HG03159 (cell line): ENCODE results near the gene PRRC2C.
A peak's percentile ranks its signal among the peaks of the same experiment; 100 is the strongest.
"Not testable (repeated sequence)": the region's sequence is repeated elsewhere in the genome, so short reads cannot be mapped to it uniquely, and the experiment has no call there.

ENCODE experiments used
- ATAC-seq: cut with Tn5 transposase; IDR thresholded peaks from one replicate; pipeline ENCODE4 v1.9.1; 2021; ENCODE audit warnings: mild to moderate bottlenecking, moderate library complexity; ENCODE audit not compliant: unreplicated experiment

Gene PRRC2C

DNA sequence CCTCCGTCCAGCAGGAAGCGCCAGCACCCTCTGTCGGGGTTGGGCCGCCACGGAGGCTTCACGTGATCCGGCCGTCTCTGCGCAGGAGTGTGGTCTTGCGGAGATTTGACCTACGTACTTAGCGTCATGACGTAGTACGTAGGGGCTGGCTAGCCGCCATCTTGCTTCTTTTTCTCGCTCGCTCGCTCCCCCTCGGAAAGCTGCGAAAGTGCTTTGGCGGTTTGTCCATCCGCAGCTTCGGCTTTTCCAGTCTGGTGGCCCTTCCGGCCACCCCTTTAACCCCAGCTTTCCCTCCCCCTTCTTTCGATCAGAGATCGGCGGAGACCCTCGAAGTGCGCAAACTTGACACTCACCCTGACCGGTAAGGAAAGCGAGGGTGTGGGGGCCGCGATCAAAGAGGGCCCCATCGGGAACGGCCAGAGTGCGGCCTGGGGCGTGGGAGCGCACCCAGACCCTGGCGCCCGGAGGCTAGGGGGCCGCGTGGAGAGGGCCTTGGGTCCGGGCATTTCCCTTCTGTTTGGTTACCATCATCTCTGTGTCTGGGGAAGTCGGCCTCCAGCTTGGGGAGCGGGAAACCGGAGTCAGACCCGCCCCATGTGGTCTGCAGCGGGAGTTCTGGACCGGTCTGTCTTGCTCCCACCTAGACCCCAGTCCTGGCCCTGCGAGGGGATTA lies at the start of gene PRRC2C:
TSS of gene PRRC2C (plus strand) at position 156 of the 673 bp plus-strand sequence. CDS start 26,559 bp downstream, outside the sequence.
- peak; percentile 96 for ATAC-seq

DNA sequence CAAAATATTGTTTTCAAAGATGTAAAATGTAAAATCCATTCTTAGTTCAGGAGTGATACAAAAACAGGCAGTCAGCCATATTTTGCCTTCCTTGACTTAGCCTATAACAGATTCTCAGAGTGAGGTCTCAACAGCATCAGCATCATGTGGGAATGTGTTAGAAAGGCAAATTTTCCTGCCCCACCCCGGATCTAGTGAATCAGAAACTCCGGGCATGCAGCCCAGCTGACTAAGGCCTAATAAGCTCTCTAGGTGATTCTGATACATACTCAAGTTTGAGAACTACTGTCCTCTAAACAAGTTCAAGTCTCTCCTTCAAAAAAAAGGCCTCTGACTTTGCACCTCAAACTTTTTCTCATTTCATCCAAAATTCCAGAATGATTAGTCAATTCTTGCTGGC lies 46.9 kb upstream of the PRRC2C start:
- no peak for ATAC-seq

DNA sequence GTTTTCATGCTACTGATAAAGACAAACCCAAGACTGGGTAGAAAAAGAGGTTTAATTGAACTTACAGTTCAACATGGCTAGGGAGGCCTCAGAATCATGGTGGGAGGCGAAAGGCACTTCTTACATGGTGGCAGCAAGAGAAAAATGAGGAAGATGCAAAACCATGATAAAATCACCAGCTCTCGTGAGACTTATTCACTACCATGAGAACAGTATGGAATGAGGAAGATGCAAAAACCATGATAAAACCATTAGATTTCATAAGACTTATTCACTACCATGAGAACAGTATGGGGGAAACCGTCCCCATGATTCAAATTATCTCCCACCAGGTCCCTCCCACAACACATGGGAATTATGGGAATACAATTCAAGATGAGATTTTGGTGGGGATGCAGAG lies 45.1 kb upstream of the PRRC2C start:
- ATAC-seq: not testable (repeated sequence)

DNA sequence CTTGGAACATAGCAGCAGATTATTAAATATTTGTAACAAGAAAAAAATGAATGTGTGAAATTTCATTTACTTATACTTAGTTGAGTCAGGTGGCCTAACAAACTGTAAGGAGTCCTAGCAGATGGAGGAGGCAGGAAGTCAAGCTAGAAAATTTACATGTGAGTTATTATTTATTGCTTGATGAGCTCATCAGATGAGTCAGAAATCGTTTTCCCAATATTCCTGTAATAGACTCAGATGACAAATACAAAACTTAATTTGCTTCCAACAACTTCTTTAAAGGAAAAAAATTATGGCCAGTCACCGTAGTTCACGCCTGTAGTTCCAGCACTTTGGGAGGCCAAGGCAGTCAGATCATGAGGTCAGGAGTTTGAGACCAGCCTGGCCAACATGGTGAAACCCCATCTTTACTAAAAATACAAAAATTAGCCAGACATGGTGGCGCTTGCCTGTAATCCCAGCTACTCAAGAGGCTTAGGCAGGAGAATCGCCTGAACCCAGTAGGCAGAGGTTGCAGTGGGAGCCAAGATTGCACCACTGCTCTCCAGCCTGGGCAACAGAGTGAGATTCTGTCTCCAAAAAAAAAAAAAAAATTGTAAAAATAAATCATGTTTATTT lies 43.9 kb upstream of the PRRC2C start:
- ATAC-seq: not testable (repeated sequence)

DNA sequence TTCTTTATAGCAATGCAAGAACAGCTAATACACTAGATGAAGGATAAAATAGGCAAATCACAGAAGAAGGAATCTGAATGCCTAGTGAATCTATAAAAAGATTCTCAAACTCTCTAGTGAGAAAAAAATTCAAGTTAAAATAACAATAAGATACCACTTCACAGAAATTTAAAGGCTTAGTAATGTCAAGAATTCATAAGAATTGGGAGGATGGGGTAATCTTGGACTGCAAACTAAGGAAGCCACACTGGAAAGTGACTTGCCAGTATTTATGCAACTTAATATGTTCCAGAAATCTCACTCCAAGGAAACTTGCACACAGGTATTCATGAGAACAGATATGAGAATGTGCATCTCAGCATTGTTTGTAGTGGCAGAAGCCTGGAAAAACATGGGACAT lies 38.9 kb upstream of the PRRC2C start:
- no peak for ATAC-seq

DNA sequence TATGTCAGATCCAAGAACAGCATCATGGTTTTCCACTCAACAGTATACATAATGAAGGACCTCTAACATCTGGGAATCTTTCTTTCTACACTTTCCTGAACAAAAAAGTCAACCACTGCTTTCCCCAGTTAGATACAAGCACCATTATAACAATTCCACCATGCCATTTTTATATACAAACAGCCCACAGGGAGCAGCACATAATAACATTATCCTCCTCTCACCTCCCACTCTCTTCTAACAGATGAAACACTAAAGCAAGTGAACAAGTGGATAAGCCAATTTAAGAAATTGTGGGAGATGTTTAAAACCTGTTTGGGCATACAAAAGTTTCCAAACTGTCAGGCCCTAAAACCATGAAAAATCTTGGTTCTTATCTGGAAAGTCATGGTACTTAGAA lies 29.4 kb upstream of the PRRC2C start:
- ATAC-seq: no peak

DNA sequence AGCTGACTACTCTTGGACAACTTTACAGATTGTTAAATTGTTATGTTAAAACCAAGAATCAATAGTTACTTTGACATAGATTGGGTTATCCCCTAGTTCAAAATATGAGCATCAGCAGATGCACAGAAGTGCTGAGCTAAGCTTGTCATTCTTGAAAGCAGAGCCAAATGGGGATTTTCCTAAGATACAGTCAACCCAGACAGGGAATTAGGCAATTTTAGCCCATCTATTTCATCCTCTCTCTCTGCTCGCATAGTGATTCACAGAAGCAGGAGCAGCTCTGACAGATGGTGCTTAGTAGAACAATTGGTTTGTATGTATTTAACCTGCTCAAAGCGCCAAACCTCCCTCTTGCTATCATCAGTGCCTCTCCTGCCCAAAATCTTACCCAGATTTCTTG lies 27.9 kb upstream of the PRRC2C start:
- no peak for ATAC-seq

DNA sequence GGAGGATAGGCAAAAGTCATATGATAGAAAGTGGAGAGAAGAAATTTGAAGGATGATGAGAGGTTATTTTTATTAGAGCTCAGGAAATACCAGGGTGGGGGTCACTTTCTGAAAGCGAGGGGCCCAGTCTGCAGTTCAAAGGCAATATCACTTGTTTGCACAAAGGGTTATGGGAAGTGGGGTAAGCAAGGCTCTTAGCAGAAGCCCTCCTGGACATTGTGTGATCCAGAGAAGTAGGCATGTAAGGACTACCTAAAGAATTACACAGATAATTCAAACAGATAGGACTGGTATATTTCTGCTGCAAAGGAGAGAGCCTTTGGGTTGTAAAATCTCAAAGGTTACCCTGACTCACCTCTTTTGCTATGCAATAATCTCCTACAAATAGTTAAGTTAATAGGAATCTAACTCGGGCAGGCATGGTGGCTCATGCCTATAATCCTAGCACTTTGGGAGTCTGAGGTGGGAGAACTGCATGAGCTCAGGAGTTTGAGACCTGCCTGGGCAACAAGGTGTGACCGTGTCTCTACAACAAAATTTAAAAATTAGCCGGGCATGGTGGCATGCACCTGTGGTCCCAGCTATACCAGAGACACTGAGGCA lies 25.2 kb upstream of the PRRC2C start:
- ATAC-seq: no peak

DNA sequence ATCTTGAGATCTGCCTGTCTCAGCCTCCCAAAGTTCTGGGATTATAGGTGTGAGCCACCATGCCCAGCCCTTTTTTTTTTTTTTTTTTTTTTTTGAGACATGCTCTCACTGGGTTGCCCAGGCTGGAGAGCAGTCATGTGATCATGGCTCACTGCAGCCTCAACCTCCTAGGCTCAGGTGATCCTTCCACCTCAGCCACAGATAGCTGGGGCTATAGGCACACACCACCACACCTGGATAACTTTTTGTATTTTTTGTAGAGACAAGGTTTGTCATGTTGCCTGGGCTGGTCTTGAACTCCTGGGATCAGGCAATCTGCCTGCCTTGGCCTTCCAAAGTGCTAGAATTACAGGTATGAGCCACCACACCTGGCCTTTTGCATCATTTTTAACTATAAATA lies 17.7 kb upstream of the PRRC2C start:
- ATAC-seq: no peak

DNA sequence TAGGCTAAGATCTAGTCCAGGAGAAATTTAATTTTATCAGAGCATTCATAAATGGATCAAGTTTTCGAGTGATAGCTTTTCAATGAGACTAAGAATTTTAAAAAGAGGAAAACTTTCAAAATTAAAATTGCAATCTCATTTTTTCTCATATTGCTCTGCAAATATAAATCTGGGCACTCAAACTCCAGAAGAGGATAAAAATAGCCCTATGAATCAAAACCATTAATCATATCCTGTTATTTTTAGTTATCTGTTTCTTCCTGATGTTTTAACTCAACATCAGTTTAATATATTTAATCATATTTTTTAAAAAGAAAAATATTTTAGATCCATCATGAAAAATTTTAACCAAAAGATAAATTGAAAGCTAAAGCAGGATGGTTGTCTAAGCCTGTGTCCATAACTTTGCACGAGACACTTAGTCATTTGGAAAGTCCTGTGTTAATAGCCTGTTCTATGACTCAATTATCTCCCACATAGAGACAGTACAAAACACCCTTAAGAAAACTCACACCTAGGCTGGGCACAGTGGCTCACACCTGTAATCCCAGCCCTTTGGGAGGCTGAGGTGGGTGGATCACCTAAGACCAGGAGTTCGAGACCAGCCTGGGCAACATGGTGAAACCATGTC lies 17.1 kb upstream of the PRRC2C start:
- ATAC-seq: peak; percentile 64

DNA sequence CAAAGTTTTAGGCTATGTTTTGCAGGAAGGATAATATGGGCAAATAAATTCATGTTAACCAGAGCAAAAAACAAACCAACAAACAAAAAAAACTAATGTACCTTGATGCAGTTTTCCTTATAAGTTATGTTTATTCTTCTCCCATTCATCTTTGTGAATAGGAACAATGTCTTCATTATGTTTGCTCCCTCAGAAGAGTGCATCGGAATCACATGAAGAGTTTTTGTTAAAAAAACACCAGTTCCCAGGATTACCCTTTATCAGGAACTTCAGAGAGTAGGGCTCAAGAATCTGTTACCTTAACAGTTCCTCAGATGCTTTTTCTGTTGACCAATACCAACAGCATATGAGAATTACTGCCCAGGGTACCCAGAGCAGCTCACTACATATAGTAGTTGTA lies 14.6 kb upstream of the PRRC2C start:
- ATAC-seq: no peak

DNA sequence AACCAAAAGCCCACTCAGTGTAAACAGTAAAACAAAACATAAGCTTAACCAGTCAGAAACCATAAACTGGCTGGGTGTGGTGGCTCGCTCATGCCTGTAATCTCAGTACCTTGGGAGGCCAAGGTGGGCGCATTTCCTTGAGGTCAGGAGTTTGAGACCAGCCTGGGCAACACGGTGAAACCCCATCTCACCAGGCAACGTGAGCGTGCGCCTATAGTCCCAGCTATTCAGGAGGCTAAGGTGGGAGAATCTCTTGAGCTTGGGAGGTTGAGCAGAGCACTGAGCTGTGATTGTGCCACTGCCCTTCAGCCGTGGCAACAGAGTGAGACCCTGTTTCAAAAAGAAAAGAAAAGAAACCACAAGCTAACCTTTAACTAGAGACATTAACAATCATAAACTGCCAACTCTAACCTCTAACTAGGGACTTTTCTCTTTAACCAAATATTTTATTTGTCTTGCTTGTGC lies 13.1 kb upstream of the PRRC2C start:
- ATAC-seq: no peak

DNA sequence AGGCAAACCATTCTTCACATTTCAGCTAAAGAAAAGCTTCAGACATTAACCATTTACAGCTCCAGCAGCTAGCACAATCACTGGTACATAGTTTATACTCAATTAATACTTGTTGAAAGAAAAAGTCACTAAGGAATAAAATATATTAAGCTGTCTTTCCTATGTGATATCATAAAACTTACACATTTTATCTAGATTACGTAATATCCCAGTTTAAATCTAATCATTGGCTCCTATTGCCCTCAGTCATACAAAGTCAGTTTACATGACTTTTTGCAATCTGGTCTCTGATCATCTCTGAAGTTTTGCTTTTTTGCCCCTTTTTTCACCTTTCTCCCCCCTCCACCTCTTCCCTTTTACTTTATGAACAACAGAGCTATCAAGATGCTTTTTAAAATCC lies 8.5 kb upstream of the PRRC2C start:
- ATAC-seq: no peak

DNA sequence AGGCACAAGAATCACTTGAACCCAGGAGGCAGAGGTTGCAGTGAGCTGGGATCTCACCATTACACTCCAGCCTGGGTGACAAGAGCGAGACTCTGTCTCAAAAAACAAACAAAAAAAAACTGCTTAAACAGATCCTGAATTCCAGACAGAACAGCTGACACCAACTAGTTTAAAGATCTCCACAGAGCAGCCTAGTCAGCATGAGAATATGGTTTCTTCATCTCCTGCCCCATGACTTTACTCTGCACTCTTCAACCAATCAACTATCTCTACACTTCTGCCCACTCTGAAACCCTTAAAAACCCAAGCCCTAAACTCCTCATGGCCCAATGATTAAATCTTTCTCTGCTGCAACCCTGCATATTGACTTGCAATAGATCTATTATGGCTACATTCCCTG lies 7.5 kb upstream of the PRRC2C start:
- ATAC-seq: no peak

DNA sequence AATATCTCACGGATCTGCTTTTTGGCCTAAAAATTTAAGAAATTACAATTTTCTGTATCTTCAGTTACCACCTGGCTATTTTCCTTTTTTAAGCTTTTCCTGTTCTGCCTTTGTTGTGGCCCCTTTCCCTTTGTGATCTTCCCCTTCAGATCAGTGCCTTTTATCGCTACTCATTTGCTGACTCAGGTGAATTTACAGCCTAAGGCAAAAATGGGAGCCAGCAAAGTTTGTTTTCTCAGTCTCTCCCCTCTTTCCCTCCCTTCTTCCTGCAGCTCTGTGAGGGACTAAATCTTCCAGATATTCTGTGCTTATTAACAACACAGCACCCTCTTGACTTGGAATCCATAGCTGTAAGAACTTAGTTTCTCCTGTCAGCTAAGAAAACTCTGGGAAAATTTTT lies 5.3 kb upstream of the PRRC2C start:
- ATAC-seq: no peak

DNA sequence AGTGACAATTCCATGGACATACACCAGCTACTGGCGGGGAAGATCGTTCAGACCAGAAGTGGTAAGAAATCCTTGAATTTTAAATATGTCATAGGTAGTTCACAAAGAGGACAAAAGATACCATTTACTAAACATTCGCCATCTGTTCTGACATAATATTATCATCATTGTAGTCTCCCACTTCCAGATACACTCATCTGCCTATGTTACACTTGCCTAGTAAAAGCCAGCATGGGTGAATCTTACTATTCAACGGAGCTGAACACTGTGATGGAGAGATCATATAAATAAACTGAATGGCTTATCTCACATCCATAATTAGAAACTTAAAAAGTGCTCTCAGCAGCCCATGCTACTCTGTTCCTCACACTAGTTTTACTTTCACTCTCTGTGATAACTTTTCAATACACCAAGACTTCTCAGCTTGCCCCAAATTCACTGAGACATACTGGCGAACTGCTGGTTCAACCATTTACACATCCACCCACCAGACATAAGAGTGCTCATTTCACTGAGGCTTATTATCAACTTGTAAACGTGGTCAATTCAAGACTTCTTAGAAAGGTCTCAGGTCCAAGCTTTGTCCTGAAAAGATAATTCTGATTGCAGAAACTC lies 463 bp upstream of the PRRC2C start:
- ATAC-seq: peak; percentile 63

DNA sequence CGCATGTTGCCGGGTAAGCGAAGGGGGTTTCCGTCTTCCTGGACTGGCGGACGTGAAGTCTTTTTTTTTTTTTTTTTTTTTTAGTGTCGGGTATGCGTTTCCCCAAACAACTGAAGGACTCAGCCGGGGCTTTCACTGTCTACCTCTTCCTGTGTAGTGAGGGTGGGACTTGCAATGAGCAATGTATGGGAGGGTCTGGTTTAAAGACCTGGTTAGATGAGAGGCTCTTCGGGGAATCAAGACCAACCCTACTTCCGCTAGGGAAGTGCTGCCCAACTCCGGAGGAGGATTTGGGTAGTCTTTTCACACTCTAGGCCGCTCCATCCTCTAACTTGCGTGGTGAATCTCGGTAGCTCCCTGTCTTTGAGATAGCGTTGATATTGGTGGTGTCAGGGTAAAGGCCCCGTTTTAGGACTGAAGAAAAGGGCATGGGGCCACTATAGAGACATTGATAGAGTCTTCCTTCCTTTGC lies 754 bp downstream of the PRRC2C start:
- ATAC-seq: peak; percentile 30

DNA sequence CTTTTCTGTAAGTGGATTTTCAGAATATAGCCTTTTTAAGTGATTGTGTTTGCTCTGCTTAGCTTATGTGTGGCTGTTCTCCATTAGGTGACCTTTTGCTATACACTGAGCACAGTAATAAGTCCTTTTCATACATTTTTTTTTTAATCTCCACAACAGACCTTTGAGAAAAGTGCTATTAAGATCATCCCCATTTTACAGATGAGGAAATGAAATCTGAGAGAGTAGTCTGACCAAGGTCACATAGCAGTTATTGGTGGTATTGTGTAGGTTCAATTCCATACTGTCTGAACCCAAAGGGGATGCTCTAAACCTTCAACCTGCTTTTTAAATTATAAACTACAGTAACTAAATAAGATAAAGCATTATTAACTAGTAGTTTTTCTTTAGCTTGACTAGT lies 1.7 kb downstream of the PRRC2C start:
- no peak for ATAC-seq

DNA sequence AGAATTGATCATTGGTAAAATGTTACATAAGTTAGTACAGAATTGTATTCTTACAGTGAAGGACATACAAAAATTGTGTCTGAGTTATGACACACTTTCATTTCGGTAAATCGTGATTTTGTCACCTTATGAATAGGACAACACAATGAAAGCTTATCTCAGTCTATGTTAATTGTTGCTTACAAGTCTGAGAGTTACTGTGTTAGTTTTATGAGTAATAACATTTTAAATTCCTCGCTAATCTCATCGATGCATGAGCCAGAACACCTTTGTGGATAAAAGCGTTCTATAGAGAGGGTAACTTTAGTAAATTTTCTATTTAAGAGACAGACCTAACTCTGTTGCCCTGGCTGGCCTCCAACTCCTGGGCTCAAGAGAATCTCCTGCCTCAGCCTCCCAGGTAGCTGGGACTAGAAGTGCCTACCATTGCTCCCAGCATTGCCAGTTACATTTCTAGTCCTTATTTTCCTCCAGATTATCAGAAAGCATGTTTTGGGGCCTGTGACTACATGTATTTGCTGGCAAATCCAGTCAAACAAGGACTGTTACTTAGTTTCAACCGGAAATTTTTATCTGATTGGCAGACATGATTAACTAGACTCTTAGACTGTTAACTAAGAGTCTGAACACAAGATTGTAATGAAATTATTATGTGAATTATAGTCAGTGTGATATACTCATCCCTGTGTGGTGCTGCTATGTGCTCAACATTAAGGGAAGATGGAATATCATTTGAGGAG lies 3.0 kb downstream of the PRRC2C start:
- ATAC-seq: no peak

DNA sequence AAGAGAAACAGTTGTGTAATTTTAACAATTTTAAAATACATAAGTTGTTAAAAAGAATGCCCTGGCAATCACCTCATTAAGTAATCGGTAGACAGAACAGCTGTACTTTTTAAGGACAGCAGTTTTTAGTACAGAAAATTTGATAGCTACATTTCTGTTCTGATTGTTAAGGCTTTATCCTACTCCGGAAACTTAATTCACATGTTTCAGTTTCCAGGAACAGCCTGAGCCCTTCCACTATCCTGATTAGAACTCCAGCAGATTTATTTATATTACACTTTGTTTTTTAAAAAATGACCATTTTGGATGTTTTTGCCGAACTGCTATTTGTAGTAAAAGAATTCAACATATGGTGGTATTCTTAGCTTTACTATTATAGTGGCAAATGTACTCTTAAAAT lies 8.7 kb downstream of the PRRC2C start:
- no peak for ATAC-seq

DNA sequence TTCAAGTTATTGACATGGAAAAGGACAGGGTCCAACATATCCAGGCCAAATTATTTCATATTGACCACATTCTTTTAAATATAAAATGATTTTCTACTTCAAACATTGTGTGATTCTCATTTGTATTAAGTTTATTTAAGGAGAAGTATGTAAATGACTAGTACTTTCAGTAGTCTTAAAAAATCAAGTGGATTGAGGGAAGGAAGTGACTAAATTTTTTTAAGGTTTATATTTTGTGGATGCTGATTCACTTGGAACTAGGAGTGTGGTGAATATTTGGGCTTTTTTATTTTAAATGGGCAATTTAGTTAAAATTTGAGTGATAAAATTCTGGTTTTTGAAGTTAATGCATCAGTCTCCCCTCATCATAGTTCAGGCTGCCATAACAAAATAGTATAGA lies 10.1 kb downstream of the PRRC2C start:
- ATAC-seq: no peak
